GM19193 (cell line): ENCODE data around the gene TLCD3A.

Experiments used
- POLR2A ChIP-seq: IDR thresholded peaks from 4 replicates; pipeline ENCODE4 v1.6.1; 2011; ENCODE audit not compliant: insufficient read depth, insufficient read length; ENCODE audit errors: extremely low read depth

Gene TLCD3A

GRCh38 chr17:732902-733720, 715 bp downstream of the TLCD3A start:
- TF ChIP-seq POLR2A = no peak

DNA sequence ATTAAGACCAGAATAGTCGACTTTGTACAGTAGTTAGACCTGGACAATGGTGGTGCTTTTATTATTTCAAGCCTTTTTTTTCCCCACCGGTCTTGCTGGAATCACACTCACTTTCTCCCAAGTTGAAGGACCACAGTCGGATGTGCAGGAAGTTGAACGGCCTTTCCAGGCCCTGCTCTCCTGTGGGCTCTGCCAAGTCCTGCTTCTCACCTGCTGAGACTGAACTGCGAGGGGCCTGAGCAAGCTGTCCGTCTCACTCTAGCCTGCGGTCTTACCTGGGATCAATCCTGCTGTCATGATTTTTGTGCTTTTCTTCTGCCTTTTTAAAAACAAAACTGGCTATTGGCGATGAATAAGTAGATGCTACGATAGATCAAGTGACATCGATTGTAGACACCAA, 1.3 kb downstream of the TLCD3A start:
- TF ChIP-seq POLR2A = no peak

DNA sequence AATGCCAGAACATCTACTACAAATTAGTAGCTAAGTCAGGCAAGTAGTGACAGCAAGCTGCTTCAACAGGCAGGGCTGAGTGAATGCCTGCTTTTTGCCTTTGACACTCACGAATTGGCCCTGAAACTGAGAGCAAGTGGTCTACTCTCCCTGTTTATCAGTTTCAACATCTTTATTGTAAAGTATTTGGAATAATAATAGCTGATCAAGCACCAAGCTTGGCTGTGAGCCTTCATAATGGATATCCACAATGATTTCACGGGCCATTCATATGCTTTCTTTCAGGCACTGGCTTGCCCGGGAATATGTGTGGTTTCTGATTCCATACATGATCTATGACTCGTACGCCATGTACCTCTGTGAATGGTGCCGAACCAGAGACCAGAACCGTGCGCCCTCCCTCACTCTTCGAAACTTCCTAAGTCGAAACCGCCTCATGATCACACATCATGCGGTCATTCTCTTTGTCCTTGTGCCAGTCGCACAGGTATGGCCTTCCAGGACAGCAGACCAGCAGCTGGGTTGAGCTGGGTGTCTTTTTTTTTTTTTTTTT, 5.2 kb downstream of the TLCD3A start:
- no peak for TF ChIP-seq POLR2A

- TF ChIP-seq POLR2A = no peak
Measured at GRCh38 chr17:740240-741017, 8.0 kb downstream of the TLCD3A start.

DNA sequence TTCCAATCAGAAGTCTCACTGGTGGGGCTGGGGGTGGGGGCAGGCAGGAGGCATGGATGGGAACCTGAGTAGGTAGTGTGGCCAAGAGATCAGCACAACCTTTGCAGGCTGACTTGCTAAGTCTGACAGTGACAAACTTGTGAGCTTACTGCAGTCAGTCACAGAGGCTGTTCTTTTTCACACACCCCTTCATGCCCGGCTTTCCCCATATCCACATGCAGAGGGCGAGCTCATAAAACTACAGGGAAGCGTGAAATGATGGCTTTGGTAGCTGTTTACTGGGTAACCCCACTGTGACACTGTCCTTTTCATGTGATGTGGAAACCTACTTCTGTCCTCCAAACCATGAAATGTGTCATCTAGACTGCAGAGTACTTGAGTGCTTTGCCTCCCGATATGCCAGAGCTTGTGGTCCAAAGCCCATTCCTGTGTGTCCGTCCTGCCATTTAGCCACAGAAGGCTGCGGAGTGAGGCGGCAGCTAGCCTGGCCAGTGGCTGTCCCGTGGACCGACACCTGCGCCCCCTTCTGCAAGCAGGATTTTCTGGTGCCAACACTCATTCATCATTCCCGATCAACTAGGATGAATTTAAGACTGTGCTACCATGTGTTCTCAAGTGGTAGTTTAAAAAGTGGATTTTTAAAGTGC, 9.9 kb downstream of the TLCD3A start:
- no peak for TF ChIP-seq POLR2A

DNA sequence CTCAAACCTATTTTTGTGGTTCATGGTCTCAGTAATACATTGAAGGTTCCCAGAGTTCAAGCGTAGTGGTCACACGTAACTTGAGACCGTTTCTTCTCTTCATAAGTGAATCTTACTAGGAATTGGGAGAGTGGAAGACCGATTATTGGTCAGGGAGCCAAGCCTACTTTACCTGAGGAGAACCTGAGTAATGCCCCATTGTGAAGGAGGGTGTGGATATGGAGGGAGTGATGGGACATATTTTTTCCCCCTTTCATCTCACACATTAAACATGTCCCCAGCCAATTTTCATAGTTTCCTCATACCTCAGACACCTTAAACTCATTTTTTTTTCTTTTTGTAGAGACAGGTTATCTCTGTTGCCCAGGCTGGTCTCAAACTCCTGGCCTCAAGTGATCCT, 10.7 kb downstream of the TLCD3A start:
- TF ChIP-seq POLR2A = no peak

GRCh38 chr17:744937-745336, 12.5 kb downstream of the TLCD3A start:
- TF ChIP-seq POLR2A = no peak

DNA sequence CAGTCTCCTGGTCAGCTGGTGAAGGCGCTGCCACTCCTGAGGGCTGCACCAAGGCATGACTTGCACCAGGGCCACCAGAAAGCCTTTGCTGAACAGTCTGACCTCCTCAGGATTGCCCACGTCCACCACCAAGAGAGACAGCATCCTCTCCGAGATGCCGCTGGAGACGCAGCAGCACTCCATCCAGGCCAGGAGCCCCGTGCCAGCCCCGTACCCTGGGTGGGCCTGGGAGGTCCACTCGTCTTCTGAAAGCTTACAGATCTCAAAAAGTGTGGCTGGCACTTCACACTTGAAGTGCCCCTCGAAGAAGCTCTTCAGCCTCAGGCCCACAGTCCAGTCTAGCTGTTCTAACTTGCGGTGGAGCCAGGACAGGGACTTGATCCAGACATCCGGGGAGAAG, 13.0 kb downstream of the TLCD3A start:
- no peak for TF ChIP-seq POLR2A

DNA sequence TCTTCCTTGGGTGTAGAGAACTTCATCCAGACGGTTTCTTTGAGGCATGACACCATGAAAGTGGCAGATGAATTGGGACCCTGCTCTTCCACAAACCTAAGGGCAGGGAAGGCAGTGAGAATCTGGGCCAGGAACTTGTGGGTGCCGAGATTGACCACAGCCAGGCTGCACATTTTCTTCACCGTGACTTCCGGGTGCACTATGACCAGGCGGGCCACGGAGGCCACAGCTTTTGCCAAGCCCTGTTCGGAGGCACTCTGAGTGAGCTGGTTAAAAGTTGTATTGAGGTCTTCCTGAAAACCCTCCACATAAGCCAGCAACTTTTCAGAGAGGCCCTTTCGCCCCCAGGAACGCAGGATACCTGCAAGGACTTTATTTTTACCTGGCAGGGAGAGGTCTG, 13.8 kb downstream of the TLCD3A start:
- TF ChIP-seq POLR2A = no peak

- TF ChIP-seq POLR2A = no peak
Measured at GRCh38 chr17:746783-747629, 14.6 kb downstream of the TLCD3A start.

DNA sequence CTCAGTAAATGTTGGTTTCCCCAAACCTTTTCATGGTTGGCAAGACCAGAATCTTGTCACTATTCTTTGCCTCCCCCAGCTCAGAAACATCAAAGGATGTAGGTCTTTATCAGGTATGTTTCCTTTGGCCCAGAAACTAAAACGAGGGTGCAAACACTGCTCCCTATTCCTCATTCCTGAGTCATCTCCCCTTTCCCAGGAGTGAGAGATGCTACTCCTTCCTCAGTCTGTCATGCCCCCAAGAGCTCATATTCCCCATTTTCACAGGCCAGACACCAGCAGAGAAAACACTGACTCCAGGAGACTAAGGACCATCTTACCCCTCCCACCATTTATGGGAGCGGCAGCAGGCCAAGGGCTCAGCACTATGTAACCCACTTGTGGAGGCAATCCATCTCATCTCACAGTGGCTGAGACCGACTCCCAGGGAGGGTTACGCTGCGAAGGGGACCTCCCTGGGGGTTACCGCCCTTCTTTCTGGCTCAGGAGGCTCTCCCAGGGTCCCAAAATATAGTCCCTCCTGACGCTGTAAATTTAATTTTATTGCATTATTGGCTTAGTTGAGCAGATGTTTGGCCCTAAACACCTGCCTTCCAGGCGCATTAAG, 18.1 kb downstream of the TLCD3A start:
- no peak for TF ChIP-seq POLR2A

DNA sequence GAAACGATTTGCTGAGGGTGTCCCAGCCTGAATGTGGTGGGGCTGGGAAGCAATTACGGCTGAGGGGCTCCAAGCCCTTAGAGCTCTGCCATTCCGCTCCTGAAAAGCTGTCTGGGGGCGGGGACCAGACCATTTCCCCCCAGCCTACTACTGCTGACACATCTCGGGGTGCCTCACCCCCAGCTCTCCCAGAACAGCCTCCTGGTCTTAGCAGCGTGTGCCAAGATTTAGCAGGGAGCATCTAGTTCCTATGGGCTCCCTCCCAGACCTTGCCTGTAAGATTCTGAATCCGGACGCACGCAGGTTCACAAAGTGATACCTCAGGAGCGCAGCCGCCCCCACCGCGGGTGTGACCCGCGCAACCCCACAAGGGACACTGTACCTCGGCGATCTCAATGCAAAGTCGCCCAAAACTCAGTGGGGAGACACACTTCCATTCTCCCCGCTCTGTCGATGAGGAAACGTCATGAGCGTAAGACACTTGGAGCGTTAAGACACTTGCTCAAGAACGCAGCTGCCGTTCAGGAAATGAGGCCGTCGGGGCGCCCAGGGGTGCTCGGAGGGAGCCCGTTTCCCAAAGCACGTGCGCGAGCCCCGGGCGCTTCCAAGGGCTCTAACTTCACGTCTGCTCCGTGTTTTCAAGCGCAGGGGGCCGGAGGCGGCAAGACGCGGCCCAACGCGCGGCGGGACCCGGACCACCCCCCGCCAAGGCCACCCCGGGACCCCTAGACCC, 19.0 kb downstream of the TLCD3A start:
- TF ChIP-seq POLR2A = no peak

DNA sequence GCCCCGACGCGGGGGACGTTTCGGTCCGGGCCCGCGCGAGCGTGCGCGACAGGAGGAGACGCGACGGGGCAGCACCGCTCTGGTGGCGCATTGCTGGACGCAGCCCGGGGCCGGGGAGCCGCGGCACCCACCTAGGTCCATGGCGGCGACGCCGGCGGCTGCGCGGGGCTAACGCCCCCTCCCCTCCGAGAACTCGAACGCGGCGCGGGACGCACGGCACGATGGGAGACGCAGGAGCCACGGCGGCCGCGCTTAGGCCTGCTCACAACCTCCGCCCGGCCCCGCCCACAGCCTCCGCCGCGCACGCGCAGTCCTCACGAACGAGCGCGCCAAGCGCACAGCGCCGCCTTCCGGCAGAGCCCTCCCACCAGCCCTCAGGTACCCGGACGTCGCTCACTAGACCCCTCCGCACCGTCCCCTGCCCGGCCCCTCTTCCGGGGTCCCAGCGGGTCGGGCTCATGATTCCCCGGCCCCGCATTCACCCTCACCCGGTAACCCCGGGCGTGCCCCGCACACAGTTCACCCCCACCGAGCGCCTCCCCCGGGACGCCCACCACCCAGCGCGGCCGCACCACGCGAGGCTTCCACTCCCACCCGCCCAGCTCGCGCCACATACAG, 19.7 kb downstream of the TLCD3A start, which contains the start of gene GEMIN4:
TSS of gene GEMIN4 (minus strand) at position 263 of the 618 bp plus-strand sequence. CDS start at position 141, 122 bp downstream.
- peak; percentile 75 for TF ChIP-seq POLR2A
